ENCODE measurements around the gene ING2.
"Not testable (repeated sequence)": the region's sequence is repeated elsewhere in the genome, so short reads cannot be mapped to it uniquely, and the experiment has no call there.

ING2 gene

GRCh38 chr4:183550345-183551093, 45.7 kb downstream of the ING2 start:
- no peak for FAIRE-seq

GRCh38 chr4:183552274-183553146, 47.7 kb downstream of the ING2 start:
- no peak for FAIRE-seq

GRCh38 chr4:183553147-183553478, 48.3 kb downstream of the ING2 start:
- not testable (repeated sequence) for FAIRE-seq

GRCh38 chr4:183553601-183554345, 48.9 kb downstream of the ING2 start:
- FAIRE-seq: no peak

GRCh38 chr4:183554346-183554686, 49.5 kb downstream of the ING2 start:
- FAIRE-seq: no peak

GRCh38 chr4:183554878-183555585, 50.2 kb downstream of the ING2 start:
- FAIRE-seq: no peak

GRCh38 chr4:183556947-183557346, 52.1 kb downstream of the ING2 start:
- no peak for FAIRE-seq

- FAIRE-seq: no peak
These were observed 52.8 kb downstream of the ING2 start for GRCh38 chr4:183557611-183558010.

GRCh38 chr4:183558873-183559272, 54.0 kb downstream of the ING2 start:
- no peak for FAIRE-seq

- no peak for FAIRE-seq
These were observed 57.0 kb downstream of the ING2 start for GRCh38 chr4:183561905-183562304.
